HepG2 (cell line): ENCODE measurements around the gene TAS1R3. TPM values are rescaled to one million over a fixed set of nuclear protein-coding genes. Genes with fewer than 3 reads are reported as not detected.

Source experiments
- ATAC-seq: fragments of 200-7000 bp; cut with Tn5 transposase; 3 replicates; pipeline ENCODE4 v1.9.1; 2020; ENCODE audit warnings: mild to moderate bottlenecking, moderate library complexity
- BruUV-seq: library from RNA; stranded (reverse); fragments of 400-500 nt; replicated peaks from 2 replicates; lab custom pipeline; 2021; lab: Mats Ljungman, UMichigan
- CTCF ChIA-PET: fragments of 300-600 bp; formaldehyde crosslinking; extraction: SDS; loops from one replicate; lab custom pipeline; 2021; ENCODE audit warnings: low total read pairs, inconsistent platforms, low intra/inter-chr PET ratio; lab: Yijun Ruan, JAX
- POLR2A ChIA-PET: fragments of 350-600 bp; sonication (Branson Sonifier 250); formaldehyde crosslinking; loops from one replicate; lab custom pipeline; 2020; ENCODE audit warnings: antibody characterized with exemption, inconsistent platforms; lab: Yijun Ruan, JAX
- DNase-seq: peaks from one replicate; pipeline ENCODE4 v3.0.0-alpha.2; 2015; ENCODE audit warnings: low spot score
- FAIRE-seq: peaks from 3 replicates; lab custom pipeline; 2011; peaks lifted over from hg19 to GRCh38; lab: Jason Lieb, UNC
- H2AFZ ChIP-seq: one replicate; pipeline ENCODE4 v1.6.1; 2011; ENCODE audit warnings: low read length, inconsistent platforms
- H3K27ac ChIP-seq: fragments of 300-600 bp; 3 replicates; pipeline ENCODE4 v1.8.0; 2011; ENCODE audit warnings: mixed run types, mild to moderate bottlenecking, mixed read lengths, low read length, inconsistent platforms; ENCODE audit not compliant: insufficient read depth; ENCODE audit errors: extremely low read length
- H3K27me3 ChIP-seq, 2 experiments: fragments of 200-600 bp in 1 of 2; 2 replicates in 1 of 2; 3 replicates in 1 of 2; pipeline versions ENCODE4 v1.6.0 to v1.8.0; 2011; ENCODE audit warnings: low read length in 2 of 2, mild to moderate bottlenecking in 2 of 2, moderate library complexity in 2 of 2, inconsistent platforms in 1 of 2; ENCODE audit not compliant: insufficient read depth in 2 of 2, control insufficient read depth in 1 of 2
- H3K36me3 ChIP-seq, 2 experiments: fragments of 200-600 bp in 1 of 2; replicated peaks in 1 of 2; 2 replicates in 1 of 2; 3 replicates in 1 of 2; pipeline versions ENCODE4 v1.5.1 to v1.8.0; 2011; ENCODE audit warnings: low read length in 2 of 2, inconsistent platforms in 1 of 2; ENCODE audit not compliant: insufficient read depth in 2 of 2, control insufficient read depth in 1 of 2
- H3K4me1 ChIP-seq: 2 replicates; pipeline ENCODE4 v1.5.1; 2012; ENCODE audit warnings: low read length, inconsistent platforms; ENCODE audit not compliant: insufficient read depth
- H3K4me2 ChIP-seq: 2 replicates; pipeline ENCODE4 v1.6.0; 2011; ENCODE audit warnings: low read depth, low read length, inconsistent platforms
- H3K4me3 ChIP-seq, 3 experiments: fragments of 200-600 bp in 1 of 3; sonication (generic), shearing (Covaris generic) in 1 of 3; replicated peaks in 1 of 3; 2 replicates each; pipeline ENCODE4 v1.5.1; 2011 to 2016; ENCODE audit warnings: low read length in 3 of 3, inconsistent platforms in 2 of 3, low read depth in 2 of 3, mild to moderate bottlenecking in 2 of 3, control low read depth in 1 of 3, mixed read lengths in 1 of 3; ENCODE audit not compliant: insufficient read depth in 1 of 3
- H3K79me2 ChIP-seq: one replicate; pipeline ENCODE4 v1.6.1; 2011; ENCODE audit warnings: low read length, inconsistent platforms; ENCODE audit not compliant: insufficient read depth
- H3K9ac ChIP-seq: 2 replicates; pipeline ENCODE4 v1.6.0; 2011; ENCODE audit warnings: mild to moderate bottlenecking, low read depth, low read length, inconsistent platforms; ENCODE audit not compliant: insufficient read depth
- H3K9me3 ChIP-seq: 2 replicates; pipeline ENCODE4 v1.5.1; 2012; ENCODE audit warnings: mild to moderate bottlenecking, low read length
- H4K20me1 ChIP-seq: 2 replicates; pipeline ENCODE4 v1.6.0; 2011; ENCODE audit warnings: inconsistent platforms, mild to moderate bottlenecking, low read length, moderate library complexity; ENCODE audit not compliant: insufficient read depth
- FOXA3 ChIP-seq: IDR thresholded peaks from 2 replicates; pipeline ENCODE4 v1.6.1; 2016; ENCODE audit warnings: missing genetic modification reagents, missing compliant biosample characterization
- FOXP1 ChIP-seq, 2 experiments: fragments of 450-650 bp in 1 of 2; IDR thresholded peaks; 2 replicates each; pipeline ENCODE4 v1.6.1; 2017 to 2018; ENCODE audit warnings: antibody characterized with exemption in 1 of 2
- HES4 ChIP-seq: sonication (generic); formaldehyde crosslinking; IDR thresholded peaks from 2 replicates; pipeline ENCODE4 v1.9.0; 2021; ENCODE audit warnings: mild to moderate bottlenecking, missing genetic modification reagents, borderline replicate concordance
- HMG20A ChIP-seq: IDR thresholded peaks from 2 replicates; pipeline ENCODE4 v1.6.1; 2016; ENCODE audit warnings: borderline replicate concordance
- KDM5B ChIP-seq: sonication (generic); formaldehyde crosslinking; IDR thresholded peaks from 2 replicates; pipeline ENCODE4 v1.4.0; 2020; ENCODE audit warnings: missing genetic modification reagents, mild to moderate bottlenecking, borderline replicate concordance
- KLF16 ChIP-seq, 2 experiments: sonication (generic) in 1 of 2; formaldehyde crosslinking in 1 of 2; IDR thresholded peaks; 2 replicates each; pipeline versions ENCODE4 v1.6.1 to v1.8.0; 2016 to 2023; ENCODE audit warnings: missing genetic modification reagents in 2 of 2, missing compliant biosample characterization in 1 of 2
- MTF2 ChIP-seq: sonication (generic); formaldehyde crosslinking; IDR thresholded peaks from 2 replicates; pipeline ENCODE4 v1.5.0; 2020; ENCODE audit warnings: missing genetic modification reagents, borderline replicate concordance
- PHF5A ChIP-seq: IDR thresholded peaks from one replicate; pipeline ENCODE4 v1.6.1; 2018; ENCODE audit warnings: low read depth, missing genetic modification reagents; ENCODE audit not compliant: unreplicated experiment
- POLR2A ChIP-seq, 2 experiments: IDR thresholded peaks; 2 replicates each; pipeline ENCODE4 v1.6.1; 2011; ENCODE audit warnings: low read depth in 2 of 2, low read length in 2 of 2, mild to moderate bottlenecking in 1 of 2, moderate library complexity in 1 of 2; ENCODE audit not compliant: insufficient read depth in 1 of 2
- RARA ChIP-seq: IDR thresholded peaks from 2 replicates; pipeline ENCODE4 v1.6.1; 2016; ENCODE audit warnings: missing genetic modification reagents, missing compliant biosample characterization
- SIX4 ChIP-seq: sonication (generic); formaldehyde crosslinking; IDR thresholded peaks from 2 replicates; pipeline ENCODE4 v1.4.0; 2020; ENCODE audit warnings: missing genetic modification reagents
- TAF1 ChIP-seq: sonication (generic); formaldehyde crosslinking; IDR thresholded peaks from 2 replicates; pipeline ENCODE4 v1.4.0; 2020; ENCODE audit warnings: missing genetic modification reagents
- TCF12 ChIP-seq, 2 experiments: fragments of 450-650 bp in 1 of 2; sonication (generic) in 1 of 2; formaldehyde crosslinking in 1 of 2; IDR thresholded peaks; 2 replicates each; pipeline versions ENCODE4 v1.6.1 to v1.8.0; 2017 to 2022; ENCODE audit warnings: antibody characterized with exemption in 1 of 2, mild to moderate bottlenecking in 1 of 2, missing genetic modification reagents in 1 of 2, moderate library complexity in 1 of 2
- ZNF619 ChIP-seq: sonication (generic); formaldehyde crosslinking; IDR thresholded peaks from 2 replicates; pipeline ENCODE4 v1.4.0; 2020; ENCODE audit warnings: mild to moderate bottlenecking, missing genetic modification reagents
- ZNF772 ChIP-seq: sonication (generic); formaldehyde crosslinking; IDR thresholded peaks from 2 replicates; pipeline ENCODE4 v1.5.0; 2020; ENCODE audit warnings: mild to moderate bottlenecking, missing genetic modification reagents
- WGBS: methylation state at CpG from one replicate; pipeline ENCODE4 v1.1.6; 2017; ENCODE audit warnings: low lambda C conversion rate; 5-methylcytosine and 5-hydroxymethylcytosine counted together
- in situ Hi-C: cut with HindIII; loops from 2 replicates; pipeline ENCODE4 v1.10.0; 2017; ENCODE audit warnings: low pct_unique_long_range_greater_than_20kb; ENCODE audit not compliant: extremely low pct_ligation_motif_present
- intact Hi-C: fragments of 100-400 bp; cut with micrococcal nuclease; formaldehyde crosslinking; loops from one replicate; pipeline ENCODE4 v1.10.0; 2022; ENCODE audit not compliant: unreplicated experiment
- polyA plus RNA-seq, 8 experiments: library from polyadenylated mRNA; depleted of rRNA in 3 of 8; stranded (reverse) in 7 of 8; unstranded in 1 of 8; fragments of >200 nt; fragmentation: Illumina TruSeq in 4 of 8; extraction: Trizol in 4 of 8; gene quantifications; 2 replicates each; pipeline versions ENCODE4 v1.2.1 to v1.2.3, GENCODE V29; 2011 to 2016; ENCODE audit warnings: low read depth in 4 of 8, missing spikeins in 1 of 8, mixed read lengths in 1 of 8; ENCODE audit not compliant: insufficient read depth in 1 of 8
- total RNA-seq, 5 experiments: library from RNA; depleted of rRNA; stranded (reverse); fragments of >200 nt; fragmentation: Illumina TruSeq; extraction: Trizol; gene quantifications; 2 replicates each; pipeline ENCODE4 v1.2.3, GENCODE V29; 2016; ENCODE audit warnings: low read depth in 1 of 5

Gene TAS1R3
- total and polyA plus RNA-seq, 2 of the 13 experiments (the other 11 are each of a cell fraction or from before 2014, with no cell fraction given) = 0.13 to 0.15 TPM

GRCh38 chr1:1364266-1364665 lies 33.2 kb downstream of the TAS1R3 start:
- 44% methylated on average over 11 of the region's 14 CpGs for WGBS
- Histone ChIP-seq H3K4me2 (no peak overlapping the region), H4K20me1 (no peaks in the 10 kb centered on the region), H3K36me3 (no peaks in the 10 kb centered on the region), H3K27me3 (no peaks in the 10 kb centered on the region), H2AFZ (no peak overlapping the region), H3K4me3 (no peak overlapping the region), H3K9ac (no peak overlapping the region), H3K9me3 (no peaks in the 10 kb centered on the region), H3K27ac (no peak overlapping the region), H3K79me2 (no peaks in the 10 kb centered on the region), H3K4me1 (peaks cover 33% of the 10 kb centered on the region)
- ATAC-seq = no peak
- in situ Hi-C loops (no loop called here), intact Hi-C loops (no loop called here)
- DNase-seq = no peak
- BruUV-seq = no TSS peak
- ChIA-PET POLR2A (interaction anchor here (1.7 kb wide), 1 partner anchor 11 kb away, joined by 5 read pairs; the partner anchor contains the start of gene AURKAIP1), CTCF (no interaction called here)
- no peak for TF ChIP-seq MTF2
- no peak for TF ChIP-seq PHF5A (CRISPR knock-in tag)
- TF ChIP-seq FOXA3 (CRISPR knock-in tag) = no peak
- no peak for FAIRE-seq

- no peaks in the 10 kb centered on the region for H3K36me3 ChIP-seq
- no peaks in the 10 kb centered on the region for H3K27me3 ChIP-seq
- H3K9me3 ChIP-seq = no peaks in the 10 kb centered on the region
- in situ Hi-C loops = no loop called here
- no peaks in the 10 kb centered on the region for H4K20me1 ChIP-seq
- peaks cover 15% of the 10 kb centered on the region for H3K4me1 ChIP-seq
- ChIA-PET POLR2A (no interaction called here), CTCF (no interaction called here)
- 48% methylated on average over 10 of the region's 10 CpGs for WGBS
- H3K4me2 ChIP-seq = no peak overlapping the region
- FAIRE-seq = no peak
- DNase-seq = no peak
- H3K79me2 ChIP-seq = no peaks in the 10 kb centered on the region
- no peak overlapping the region for H3K27ac ChIP-seq
- intact Hi-C loops = no loop called here
- no peak overlapping the region for H3K4me3 ChIP-seq
- no peak for ATAC-seq
- no peak overlapping the region for H2AFZ ChIP-seq
- no peak overlapping the region for H3K9ac ChIP-seq
- TF ChIP-seq ZNF772 (CRISPR knock-in tag) (no peak), TAF1 (no peak), FOXP1 (IDR thresholded peaks at IDR 0.05) (no peak), FOXP1 (CRISPR knock-in tag; IDR thresholded peaks at IDR 0.05) (no peak), ZNF619 (CRISPR knock-in tag) (no peak), SIX4 (CRISPR knock-in tag) (no peak), HMG20A (CRISPR knock-in tag) (no peak), POLR2A (IDR thresholded peaks at IDR 0.05; ENCODE audit: insufficient read depth in 1 of 2, low read depth in 2 of 2, low read length in 2 of 2) (no peak), TCF12 (IDR thresholded peaks at IDR 0.05) (no peak), TCF12 (CRISPR knock-in tag; IDR thresholded peaks at IDR 0.05) (no peak), KLF16 (CRISPR knock-in tag; IDR thresholded peaks at IDR 0.05) (no peak), HES4 (CRISPR knock-in tag) (no peak), RARA (CRISPR knock-in tag) (no peak), KDM5B (no peak)
- BruUV-seq = no TSS peak
Measured at GRCh38 chr1:1365875-1366698, 35.0 kb downstream of the TAS1R3 start.
